Measurements from ENCODE around the gene XYLT1.

- TF ChIP-seq ARNTL (CRISPR knock-in tag; IDR thresholded peaks at IDR 0.05; ENCODE audit: borderline replicate concordance, low read depth) = no peak
- no peak for TF ChIP-seq PATZ1 (CRISPR knock-in tag; IDR thresholded peaks at IDR 0.05; ENCODE audit: borderline replicate concordance)
- no peak for TF ChIP-seq ZFP30 (CRISPR knock-in tag; IDR thresholded peaks at IDR 0.05)
- no peak for TF ChIP-seq CSRNP3 (CRISPR knock-in tag; IDR thresholded peaks at IDR 0.05)
- TF ChIP-seq ZC3H10 (CRISPR knock-in tag; IDR thresholded peaks at IDR 0.05) = no peak
- TF ChIP-seq ISL1 (CRISPR knock-in tag; IDR thresholded peaks at IDR 0.05) = no peak
- TF ChIP-seq CREB5 (CRISPR knock-in tag; IDR thresholded peaks at IDR 0.05; ENCODE audit: low read depth) = no peak
- no peak for TF ChIP-seq ESRRG (CRISPR knock-in tag; IDR thresholded peaks at IDR 0.05)
Measured at GRCh38 chr16:17305694-17306093, 165.1 kb downstream of the XYLT1 start.
